Muscle of arm (tissue), 12 donors: Measurements from ENCODE around the gene PPIF. TPM values are rescaled to one million over a fixed set of nuclear protein-coding genes. Genes with fewer than 3 reads are reported as not detected.

Experiments used
- DNase-seq: peaks from one replicate; pipeline ENCODE4 v3.0.0-alpha.2; 2013
- polyA plus RNA-seq, 12 donors: library from polyadenylated mRNA; unstranded; fragments of 120-200 nt; gene quantifications; one replicate each; pipeline ENCODE4 v1.2.1, GENCODE V29; 2013; ENCODE audit not compliant: insufficient read length in 12 of 12

PPIF gene
- polyA plus RNA-seq, 12 donors = 17.8 to 46.8 (median 20.8) TPM; not detected in 1

DNA sequence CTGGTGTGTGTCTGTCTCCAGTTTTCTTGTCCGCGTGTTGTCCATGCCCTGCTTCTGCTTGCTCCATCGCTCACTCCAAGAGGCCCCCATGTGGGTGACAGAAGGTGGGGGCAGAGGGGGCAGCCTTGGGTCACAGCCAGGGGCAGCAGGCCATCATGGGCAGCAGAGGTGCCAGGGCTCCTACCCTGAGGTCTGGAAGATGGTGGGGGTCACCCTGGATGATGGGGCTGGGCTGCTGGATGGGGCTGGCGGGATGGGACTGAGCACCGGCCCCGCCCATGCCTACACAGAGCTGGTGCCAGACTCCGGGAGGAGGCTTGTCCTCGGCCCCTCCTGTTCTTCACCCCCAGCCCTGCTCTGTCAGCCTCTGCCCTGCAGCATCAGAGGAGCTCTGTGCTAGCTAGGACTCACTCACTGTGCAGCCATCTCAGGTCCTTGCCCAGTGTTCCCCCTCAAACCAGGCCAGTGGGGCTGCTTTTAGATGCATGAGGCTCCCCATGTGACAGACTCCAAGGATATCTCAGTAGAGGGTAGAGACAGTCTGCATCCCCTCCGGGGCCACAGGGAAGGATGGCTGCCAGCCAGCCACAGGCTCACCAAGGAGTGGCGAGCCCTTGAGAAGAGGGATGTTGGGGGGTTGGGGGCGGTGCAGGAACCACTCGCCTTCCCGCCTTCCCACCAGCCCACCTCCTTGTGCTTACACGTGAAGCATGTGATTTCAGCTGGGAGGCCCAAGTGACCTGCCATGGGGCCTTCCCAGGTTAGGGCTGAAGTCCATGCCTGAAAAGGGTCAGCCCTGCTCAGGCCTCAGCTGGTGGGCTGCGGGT, 35.5 kb upstream of the PPIF start:
- no peak for DNase-seq

DNA sequence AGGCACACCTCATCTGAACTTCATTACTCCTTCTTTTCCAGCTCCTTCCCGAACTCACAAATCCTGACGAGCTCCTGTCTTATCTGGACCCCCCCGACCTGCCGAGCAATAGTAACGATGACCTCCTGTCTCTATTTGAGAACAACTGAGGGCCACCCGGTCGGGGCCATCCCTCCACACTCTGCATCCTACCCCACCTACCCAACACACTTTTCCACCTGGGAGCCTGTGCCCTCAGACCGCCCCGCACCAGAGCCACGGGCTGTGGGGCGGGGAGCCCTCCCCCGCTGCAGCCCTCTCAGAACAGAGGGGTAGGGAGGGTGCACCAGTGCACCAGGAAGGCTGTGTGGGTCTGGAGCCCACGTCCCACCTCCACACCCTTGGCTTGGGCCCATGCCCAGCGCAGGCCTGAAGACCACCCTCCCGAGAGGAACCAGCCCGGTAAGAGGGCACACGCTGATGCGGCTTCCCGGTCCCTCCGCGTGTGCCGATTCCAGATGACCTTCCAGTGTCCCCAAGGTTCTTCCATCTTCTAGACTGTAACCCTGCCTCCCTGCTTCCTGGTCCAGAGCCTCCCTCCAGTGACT, 34.6 kb upstream of the PPIF start:
- DNase-seq = no peak

DNA sequence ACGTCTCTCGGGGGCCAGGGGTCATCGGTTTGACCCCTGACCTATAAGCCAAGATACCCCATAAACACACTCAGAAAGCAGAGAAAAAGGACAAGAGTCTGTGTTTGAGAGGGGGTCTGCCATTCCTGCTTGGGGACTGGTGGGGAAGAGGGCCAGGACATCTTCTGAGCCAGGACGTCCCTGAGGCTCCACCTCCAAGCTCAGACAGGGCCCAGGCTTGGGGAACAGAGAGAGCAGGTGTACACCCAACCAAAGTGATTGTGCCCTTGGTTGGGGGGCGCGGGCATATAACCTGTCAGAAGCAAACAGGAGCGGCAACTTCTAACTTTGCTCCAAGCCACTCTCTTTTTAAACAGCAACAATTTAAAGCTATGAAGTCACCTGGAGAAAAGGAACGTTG, 33.9 kb upstream of the PPIF start:
- DNase-seq = no peak

DNA sequence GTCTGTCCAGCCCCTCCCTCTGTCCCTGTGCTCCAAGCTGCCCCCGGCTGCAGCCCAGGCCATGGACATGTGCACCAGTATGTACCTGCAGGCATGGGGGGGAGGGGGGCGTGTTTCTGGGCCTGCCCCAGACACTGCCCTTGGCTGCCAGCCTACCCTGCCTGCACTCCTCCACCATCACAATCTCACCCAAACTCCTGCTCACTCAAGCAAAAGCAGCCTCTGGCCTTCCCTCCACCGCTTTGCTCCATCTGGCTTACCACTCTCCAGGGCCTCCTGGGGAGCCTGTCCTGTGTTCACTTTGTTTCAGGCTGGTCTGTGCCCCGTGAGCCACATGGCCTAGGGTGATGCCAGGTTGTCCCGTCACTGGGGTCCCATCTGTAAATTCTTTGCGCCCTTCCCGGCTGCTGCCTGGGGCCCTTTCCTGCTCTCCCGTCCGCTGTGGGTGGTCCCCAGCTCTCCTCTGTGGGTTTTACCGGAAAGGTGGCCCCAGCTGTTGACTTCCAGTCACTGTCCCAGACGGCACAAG, 33.3 kb upstream of the PPIF start:
- DNase-seq = no peak

DNA sequence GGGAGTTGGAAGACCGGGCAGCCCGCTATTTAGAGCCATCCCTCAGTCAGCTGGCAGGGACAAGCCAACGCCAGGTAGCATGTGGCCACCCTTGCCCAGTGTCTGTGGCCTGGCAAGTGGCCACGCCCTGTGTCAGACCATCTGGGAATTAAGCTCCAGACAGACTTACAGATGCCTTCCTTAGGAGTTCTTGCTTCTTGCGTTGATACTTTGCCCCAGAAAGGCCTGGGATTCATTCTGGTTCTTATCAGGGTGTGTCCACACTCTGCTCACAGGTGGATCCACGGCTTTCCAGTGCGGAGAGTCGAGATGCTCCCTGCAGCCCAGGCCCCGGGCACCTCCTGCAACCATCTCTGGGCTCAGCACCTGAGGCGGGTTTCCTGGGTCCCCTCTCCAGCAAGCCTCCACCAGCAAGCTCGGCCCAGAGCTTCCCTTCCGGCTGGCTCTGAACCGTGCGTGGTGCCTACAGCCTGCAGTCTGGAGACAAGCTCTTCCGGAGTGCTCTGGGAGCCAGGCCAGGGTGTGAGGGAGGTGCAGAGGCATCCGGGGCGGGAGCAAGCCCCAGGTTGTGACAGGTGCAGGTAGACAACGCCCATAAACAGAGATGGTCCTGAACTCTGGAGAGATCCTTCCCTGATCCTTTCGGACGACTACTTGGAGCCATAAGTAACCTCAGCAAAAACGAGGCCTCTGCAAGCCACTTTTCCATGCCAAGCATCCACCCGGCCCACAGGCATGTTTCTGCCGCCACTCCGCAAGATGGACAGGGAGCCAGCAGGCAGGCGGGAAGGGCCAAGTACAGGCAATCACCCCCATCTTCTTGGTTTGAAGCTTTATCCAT, 32.3 kb upstream of the PPIF start:
- DNase-seq = no peak

DNA sequence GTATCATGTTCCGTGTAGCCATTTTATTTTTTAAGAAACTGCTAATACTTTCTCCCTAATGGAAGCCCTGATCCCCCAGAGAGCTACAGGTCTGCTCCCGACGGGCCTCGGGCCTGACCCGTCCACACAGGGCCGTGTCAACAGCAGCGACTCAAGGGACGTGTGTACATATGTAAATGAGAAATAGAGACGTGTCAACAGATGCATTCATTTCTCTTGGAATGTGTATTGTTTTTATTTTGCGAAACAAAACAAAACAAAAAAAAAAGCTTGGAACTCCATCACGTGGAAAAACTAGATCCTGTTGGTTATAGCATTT, 31.7 kb upstream of the PPIF start:
- no peak for DNase-seq

DNA sequence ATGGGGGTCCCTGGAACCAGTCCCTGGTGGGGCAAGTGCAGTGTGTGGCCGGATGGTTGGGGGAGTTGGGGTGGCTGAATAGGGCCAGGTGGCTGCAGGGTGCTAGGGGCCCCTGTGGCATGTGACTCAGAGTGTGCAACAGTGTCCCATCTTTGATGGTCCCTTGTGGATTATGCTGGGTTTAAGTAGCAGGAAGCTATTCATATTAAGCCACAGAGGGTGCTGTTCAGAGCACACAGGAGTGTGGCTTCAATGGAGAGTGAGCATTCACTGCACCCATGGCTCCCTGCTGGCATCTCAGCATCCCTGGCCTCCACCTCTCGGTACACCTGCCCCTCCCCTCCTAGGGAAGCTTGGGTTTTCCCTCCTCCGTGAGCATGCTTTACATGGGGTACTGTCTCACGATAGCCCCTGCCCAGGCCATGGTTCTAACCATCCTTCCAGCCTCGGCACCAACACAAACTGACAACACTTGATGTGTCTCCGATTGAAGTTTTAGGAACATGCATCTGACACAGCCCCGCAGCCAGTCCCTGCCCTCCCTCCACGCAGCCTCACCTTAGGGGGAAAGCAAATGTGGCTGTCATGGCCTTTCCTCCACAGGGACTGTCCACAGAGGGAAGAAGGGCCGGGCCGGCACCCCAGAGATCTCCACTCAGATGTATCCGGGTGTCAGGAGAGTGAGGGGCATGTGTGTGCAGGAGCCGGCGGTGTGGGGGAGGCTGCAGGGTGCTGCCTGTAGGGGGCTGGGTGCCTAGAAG, 30.4 kb upstream of the PPIF start:
- DNase-seq = no peak

DNA sequence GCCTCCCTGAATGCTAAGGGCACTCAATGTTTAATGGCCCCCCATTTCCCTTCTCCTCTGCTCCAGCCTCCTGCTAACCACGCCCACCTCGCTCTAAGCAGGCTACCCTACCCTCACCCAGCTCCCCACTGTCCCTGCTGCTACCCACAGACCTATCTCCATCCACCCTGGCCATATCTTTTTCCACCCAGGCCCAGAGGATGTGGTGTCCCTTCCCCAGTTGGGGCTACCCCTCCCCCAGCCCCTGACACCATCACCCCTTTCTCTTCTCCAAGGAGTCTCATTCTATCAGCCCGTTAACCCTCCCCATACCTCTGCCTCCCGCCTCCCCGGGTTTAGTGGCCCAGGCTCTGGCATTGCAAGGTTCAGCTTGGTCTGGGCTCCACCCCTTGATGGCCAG, 28.9 kb upstream of the PPIF start:
- no peak for DNase-seq

DNA sequence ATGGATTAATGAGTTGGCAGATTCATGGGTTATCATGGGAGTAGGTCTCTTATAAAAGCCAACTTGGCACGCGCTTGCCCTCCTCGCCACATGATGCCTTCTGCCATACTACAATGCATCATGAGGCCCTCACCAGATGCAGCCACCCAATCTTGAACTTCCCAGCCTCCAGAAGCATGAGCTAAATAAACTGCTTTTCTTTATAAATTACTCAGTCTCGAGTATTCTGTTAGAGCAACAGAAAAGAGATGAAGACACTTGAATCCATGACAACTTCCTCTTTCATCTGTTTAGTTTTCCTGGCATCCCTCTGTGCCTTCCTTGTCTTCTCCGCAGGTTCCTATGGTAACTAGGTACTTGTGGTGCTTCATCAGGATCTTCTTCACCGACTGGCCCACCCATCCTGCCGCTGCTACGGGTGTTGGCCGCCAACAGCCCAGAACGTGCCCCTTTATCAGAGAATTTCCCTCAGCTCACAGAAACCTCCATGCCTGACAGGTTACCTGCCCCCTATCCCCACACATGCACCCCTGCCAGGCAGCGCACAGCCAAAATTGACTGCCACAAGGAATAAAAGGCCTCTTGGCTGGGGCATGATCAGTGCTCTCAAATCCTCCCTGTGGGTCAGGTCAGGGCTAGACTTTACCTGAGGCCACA, 28.0 kb upstream of the PPIF start:
- no peak for DNase-seq

DNA sequence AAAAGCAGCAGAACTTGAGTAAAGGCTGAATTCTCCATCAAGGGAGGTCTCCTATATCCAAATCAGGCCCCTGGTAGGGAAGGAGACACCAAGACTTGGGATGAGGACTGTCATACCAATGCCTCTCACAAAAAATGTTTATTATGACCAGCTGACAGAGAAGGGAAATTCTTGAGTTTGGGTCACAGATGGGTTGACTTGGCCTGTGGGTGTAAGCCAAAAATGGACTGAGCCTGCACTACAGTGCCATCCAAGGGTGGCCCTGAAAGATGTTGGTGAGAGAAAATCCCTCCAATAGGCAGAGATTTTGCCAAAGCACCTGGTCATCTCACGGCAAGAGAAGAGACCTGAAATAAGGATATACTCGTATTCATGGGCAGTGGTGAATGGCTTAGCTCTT, 27.0 kb upstream of the PPIF start:
- DNase-seq = no peak

DNA sequence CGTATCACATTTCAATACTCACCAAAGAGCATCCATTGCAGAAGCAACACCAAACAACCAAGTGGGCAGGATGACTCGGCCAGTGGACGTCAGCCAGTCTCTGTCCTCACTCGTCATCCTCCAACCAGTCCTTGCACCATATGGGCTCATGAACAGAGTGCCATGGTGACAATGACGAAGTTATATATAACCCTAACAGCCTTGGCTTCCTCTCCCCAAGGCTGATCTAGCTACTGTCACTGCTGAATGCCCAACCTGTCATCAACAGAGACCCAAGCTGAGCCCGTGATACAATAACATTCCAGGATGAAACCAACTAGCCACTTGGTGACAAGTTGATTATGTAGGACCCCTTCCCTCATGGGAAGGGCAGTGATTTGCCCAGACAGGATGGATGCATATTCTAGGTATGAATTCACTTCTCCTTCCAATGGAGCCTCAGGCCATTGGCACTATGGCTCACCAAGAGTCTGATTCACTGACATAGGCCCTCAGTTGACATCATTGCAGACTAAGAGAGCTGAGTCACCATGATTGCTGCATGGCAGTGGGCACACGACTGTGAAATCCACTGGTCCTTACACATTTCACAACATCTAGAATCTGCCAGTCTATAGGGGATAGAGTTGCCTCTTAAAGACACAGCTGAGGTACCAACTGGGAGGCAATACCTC, 26.3 kb upstream of the PPIF start:
- DNase-seq = no peak

DNA sequence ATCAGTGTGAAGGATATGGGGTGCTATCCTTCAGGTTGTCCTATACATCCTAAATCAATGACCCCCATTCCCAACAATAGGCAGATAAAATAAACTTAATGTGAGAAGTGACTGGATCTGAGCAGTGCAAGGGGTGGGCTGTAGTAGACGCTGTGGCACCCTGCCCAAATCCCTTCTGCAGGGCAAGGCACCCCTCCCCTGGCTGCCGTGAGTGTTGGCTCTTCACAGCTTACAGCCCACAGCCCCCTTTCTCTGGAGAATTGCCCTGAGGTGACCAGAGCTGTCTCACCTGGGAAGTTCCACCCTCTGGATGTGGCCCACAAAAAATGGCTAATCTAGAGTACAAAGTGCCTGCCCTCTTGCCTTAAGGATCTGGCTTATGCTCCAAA, 25.8 kb upstream of the PPIF start:
- no peak for DNase-seq

DNA sequence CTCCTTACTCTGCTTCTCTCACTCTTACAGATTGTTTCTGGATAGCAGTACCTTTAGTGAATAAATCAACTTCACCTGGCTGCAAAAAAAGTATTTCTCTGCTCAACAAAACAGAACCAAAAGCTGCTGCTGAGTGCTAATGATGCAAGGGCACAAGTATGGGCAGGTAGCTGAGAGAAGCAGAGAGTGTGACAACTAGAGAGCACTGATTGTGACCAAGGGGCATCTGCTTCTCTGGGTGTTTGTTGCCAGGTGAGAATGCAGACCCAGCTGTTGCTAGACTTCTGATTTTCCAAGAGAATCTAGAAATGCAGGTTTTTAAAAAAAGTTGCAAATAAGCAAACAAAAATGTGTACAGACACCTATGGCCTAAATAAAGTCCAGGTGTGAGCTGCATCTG, 25.3 kb upstream of the PPIF start:
- DNase-seq = no peak

DNA sequence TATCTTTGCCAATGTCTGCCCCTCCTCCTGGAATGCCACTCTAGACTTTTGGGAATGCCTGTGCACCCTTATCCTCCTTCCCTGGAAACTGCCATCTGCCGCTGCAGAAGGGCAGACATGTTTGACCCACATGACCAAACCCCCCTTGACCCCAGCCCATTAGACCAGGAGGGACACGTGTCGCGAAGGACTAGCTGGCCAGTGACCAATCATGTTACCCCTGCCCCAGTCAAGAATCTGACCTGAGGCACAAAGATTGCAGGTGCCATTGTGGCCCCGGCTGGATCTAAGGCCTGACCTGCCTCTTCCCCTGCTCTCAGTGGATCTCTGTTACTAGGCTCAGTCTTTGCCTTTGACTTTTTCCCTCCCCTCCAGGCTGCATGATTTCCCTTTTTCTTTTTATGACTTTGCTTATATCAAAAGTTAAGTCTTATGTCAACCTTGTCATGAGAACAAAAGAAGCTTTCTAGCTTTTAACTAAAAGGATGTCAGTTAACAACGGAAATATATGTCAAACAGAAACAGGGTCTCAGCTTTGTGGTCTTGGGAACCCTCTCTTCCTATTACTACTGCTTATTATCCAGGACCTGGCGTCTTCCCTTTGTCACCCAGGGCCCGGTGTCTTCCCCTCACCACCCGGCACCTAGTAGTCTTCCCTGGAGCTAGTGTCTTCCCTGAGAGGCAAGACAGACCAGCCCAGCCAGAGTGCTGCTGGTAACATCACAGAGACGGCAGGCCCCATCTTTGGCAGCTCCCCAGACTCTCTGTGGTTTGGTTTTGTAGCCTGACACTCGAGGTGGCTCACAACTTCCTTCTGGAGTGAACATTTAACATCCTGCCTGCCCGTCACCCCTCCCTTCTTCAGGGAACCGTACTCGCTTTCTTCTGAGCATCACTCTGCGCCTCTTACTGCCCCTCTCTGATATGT, 24.4 kb upstream of the PPIF start:
- DNase-seq = no peak

DNA sequence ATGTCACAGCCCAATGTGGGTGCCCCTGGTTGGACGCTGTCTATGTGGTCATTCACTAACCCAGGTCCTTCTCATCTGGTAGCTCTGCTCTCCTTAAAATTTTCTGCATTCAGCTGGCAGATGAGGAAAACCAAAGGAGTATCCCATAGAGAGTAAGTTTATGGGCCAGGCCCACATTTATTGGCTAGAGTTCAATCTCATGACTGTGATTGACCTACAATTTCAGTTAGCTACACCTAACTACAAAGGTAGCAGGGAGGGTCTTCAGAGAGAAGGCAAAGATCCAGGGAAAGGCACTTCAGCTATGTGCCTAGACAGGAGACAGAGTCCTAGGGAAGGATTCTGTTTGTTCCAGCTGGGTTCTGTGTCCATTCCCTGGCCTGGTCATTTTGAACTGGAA, 23.7 kb upstream of the PPIF start:
- no peak for DNase-seq

DNA sequence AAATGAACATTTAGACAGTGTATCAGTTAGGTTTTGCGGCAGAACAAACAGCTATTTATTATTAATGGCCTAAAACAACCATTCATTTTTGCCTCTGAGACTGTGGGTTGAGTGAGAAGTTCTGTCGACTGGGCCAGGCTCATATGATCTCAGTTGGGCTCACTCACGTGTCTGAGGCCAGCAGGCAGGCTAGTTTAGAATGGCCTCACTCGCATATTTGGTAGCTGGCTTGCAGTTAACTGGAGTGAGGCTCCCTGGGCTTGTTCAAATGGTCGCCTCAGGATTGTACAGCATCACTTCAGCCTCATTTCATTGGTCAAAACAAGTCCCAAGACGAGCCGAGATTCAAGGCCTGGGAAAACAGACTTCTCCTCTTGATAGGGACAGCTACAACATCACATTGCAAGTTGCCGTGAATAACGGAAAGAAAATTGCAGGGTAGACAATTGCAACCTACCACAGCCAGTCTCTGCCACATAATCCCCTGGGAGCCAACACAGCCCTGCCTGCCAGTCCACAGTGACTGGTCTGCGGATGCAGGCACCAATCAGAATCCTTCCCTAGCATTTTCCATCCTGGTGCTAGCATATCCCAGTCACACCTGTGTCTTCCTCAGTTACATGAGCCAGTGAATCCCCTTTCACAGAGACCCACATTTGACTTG, 23.1 kb upstream of the PPIF start:
- no peak for DNase-seq

DNA sequence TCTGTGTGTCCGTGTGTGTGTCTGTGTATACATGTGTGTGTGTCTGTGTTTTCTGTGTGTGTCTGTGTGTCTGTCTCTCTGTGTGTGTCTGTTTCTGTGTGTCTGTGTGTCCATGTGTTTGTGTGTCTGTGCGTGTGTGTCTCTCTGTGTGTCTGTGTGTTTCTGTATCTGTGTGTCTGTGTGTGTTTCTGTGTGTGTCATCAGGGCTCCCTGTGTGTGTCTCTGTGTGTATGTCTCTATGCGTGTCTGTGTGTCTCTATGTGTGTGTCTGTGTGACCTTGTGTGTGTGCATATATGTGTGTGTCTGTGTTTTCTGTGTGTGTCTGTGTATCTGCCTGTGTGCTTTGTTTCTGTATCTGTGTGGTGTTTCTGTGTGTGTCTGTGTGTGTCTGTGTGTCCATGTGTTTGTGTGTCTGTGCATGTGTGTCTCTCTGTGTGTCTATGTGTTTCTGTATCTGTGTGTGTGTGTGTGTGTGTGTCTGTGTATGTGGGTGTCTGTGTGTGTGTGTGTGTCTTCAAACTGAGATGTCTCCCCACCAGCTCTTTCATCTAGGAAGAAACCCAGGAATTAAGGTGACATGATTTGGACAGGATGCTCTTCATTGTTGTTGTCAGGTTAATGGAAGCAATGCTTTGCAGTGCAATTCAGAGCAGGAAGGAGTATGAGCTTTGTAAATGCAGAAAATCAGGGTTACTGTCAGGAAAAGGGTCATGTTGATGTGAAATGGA, 20.7 kb upstream of the PPIF start:
- no peak for DNase-seq

DNA sequence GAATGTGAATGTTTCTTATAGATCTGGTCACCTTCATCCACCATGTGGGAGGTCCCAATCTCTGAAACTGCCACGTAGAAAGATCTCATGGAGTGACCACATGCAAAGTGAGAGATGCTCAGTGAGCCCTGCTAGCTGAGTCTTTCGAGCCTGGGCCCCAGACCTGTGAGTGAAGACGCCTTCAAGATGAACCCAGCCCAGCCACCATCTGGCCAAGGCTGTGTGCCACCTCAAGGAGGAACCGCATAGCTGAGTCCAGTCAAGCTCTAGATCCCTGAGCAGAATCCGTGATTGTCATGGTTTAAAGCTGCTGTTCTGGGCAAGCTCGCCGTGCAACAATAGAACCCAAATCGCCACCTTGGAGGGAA, 20.2 kb upstream of the PPIF start:
- no peak for DNase-seq
